T follicular helper cell (primary cell): Measurements from ENCODE around the gene SETD1A.

ENCODE experiments used
- DNase-seq: peaks from one replicate; pipeline ENCODE4 v3.0.0-alpha.2; 2020; ENCODE audit warnings: low read depth

The SETD1A gene

DNA sequence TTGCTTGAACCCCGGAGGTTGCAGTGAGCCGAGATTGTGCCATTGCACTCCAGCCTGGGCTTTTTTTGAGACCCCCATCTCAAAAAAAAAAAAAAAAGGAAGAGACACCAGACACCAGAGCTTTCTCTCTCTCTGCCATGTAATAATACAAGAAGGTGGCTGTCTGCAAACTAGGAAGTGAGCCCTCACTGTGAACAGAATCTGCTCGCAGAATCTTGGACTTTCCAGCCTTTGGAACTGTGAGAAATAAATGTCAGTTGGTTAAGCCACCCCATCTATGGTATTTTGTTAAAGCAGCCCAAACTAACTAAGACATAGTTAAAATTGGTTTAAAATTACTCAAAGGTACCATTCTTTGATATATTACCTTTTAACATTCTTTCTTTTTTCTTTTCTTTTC is 63.0 kb downstream of the SETD1A start:
- no peak for DNase-seq

DNA sequence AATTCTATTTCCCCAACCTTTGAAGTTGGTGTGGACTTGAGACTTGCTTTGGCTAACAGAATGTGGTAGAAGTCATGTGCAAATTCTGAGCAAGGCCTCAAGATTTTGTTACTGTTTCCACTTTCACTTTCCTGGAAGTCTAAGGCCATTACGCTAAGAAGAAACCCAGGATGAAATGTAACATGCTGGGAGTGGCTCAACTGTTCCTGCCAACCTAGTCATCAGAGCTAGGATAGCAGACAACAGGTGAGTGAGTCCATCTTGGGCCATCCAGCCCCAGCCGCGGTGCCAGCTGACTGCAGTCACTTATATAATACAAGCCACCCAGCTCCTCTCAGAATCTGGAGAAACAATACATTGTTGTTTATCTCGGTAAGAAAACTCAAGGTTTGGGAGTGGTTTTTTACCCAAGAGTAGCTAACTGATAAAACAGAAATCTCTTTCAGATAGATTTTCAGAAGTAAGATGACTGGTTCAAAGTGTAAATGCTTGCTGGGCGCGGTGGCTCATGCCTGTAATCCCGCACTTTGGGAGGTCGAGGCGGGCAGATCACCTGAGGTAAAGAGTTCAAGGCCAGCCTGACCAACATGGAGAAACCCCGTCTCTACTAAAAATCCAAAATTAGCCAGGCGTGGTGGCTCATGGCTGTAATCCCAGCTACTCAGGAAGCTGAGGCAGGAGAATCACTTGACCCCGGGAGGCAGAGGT is 65.1 kb downstream of the SETD1A start:
- DNase-seq: no peak

DNA sequence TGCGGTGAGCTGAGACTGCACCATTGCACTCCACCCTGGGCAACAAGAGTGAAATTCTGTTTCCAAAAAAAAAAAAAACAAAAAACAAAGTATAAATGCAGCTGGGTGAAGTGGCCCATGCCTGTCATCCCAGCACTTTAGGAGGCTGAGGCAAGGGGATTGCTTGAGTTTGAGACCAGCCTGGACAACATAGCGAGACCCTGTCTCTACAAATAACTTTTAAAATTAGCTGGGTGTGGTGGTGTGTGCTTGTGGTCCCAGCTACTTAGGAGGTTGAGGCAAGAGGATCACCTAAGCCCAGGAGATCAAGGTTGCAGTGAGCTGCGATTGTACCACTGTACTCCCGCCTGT is 65.7 kb downstream of the SETD1A start:
- no peak for DNase-seq

DNA sequence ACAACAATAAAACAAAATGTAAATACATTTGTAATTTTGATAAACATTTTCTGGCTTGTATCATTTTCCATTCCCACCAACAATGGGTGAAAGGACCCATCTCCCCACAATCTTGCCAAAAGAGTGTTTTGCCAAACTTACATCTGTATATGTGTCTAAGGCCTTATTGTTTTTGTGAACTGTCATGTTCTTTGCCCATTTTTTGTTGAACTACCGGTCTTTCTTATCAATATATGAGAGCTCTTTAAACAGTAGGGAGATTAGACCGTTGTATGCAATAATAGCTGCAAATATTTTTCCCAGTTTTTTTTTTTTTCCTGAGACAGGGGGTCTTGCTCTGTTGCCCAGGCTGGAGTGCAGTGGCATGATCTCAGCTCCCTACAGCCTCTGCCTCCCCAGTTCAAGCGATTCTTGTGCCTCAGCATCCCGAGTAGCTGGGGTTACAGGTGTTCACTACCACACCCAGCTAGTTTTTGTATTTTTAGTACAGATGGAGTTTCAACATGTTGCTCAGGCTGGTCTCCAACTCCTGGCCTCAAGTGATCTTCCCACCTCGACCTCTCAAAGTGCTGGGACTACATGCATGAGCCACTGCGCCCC is 66.2 kb downstream of the SETD1A start:
- DNase-seq: no peak

DNA sequence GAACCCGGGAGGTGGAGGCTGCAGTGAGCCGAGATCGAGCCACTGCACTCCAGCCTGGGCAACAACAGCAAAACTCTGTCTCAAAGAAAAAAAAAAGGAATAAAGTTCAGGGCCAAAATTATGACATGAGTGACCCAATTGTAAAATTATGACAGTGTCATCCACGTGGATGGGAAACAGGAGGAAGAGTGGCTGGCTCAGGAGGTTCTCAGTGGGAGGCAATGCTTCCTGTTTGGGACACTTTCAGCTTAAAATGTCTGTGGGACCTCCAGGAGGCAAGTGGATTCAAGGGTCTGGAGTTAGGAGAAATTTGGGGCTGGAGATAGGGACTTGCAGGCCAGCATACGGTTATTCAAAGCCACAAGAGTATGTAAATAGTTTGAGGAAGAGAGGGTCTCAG is 67.8 kb downstream of the SETD1A start:
- no peak for DNase-seq

DNA sequence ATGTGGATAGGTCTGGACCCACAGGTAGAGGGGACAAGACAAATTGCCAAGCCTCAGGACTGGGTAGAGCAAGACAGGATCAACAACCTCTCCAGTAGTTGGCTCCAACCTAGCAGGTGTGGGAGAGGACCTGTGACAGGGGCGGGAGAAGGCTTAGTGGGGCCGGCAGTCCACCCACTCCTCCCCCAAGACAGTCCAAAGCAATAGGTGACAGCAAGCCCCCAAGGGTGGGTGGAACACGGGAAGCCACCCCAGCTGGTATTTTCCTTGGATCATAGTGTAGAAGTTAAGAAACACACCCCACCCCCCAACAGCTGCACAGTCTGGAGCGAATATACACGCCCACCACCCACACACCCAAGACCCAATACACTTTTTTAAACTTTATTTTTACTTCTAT is 71.7 kb downstream of the SETD1A start:
- no peak for DNase-seq

DNA sequence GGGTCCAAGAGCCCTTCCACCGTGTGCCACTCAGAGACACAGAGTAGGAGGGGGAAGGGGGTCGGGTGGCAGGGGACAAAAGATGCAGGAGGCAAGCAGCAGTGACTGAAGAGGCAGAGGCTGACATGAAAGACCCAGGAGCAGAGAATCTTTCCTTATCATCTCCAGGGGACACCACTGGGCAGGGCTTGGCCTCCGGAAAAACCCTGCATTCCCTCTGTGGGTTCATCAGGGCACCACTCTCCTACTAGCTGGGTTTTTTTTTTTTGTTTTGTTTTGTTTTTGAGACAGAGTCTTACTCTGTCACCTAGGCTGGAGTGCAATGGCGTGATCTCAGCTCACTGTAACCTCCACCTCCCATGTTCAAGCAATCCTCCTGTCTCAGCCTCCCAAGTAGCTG is 73.7 kb downstream of the SETD1A start:
- DNase-seq: no peak

DNA sequence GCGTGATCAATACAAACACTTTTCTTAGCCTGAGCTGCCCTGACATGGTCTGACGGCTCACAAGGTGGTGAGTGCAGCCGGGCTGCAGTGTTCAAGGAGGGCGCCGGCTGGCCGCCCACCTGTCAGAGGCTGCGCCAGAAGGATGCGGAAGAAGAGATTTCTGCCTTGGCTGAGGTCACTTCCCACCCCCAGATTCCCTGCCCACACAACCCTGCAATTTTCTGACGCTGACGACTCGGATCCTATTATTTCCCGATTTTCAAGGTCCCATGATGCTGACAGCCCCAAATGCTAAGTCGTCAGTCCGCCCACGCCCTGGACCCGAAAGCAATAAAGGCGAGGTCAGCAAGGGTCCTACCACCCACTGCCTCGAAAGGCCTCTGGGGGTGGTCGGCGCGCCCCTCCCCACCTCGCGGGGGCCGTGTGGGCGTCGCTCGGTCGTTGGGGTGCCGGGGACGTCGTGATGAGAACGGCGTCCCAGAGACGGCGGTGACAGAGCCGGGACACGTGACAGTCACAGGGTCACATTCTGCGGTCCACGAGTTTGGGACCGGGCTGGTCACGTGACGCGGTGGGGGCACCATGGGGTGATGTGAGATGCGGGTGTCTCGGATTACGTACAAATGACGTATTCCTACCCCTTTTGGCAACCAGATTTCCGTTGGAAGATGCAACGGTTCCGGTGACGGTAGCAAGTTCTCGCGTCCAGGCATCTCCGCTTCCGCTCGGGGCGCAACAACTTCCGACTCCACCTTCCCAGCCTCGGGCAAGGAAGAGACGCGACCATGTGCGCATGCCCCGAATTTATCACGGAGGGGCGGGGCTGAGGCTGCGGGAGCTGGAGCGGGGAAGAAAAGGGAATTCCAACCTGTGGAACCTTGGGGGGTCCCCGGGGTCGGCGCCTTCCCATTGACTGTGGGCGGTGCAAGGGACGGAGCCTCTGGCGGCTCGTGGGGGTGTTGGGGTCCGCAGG is 75.5 kb downstream of the SETD1A start, which contains the start of gene STX4:
TSS of gene STX4 (plus strand) at position 823 of the 973 bp plus-strand sequence. CDS start 248 bp downstream, outside the sequence.
- DNase-seq: peak; percentile 97

DNA sequence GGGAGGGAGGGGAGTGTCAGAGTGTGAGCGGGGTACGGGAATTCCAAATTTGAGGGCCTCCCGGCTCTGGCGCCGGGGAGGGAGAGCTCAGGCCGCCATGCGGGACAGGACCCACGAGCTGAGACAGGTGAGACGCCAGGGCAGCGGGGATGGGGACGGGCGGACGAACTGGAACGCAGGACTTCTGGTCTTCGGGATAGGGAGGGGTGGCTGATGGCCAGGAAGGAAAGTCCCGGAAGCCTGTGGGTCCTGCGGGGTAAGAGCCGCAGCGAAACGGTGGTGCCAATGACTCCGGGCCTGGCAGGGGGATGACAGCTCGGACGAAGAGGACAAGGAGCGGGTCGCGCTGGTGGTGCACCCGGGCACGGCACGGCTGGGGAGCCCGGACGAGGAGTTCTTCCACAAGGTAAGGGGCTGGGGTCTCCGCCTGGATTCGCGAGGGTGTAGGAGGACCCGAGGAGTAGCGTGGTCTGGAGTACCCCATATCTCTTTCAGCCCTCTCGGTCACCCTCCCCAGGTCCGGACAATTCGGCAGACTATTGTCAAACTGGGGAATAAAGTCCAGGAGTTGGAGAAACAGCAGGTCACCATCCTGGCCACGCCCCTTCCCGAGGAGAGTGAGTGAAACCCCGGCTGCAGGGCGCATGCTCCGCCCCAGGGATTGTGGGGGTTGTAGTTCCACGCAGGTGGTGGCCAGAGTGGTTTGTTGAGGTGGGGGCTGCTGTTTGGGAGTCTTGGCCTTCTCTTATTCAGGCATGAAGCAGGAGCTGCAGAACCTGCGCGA is 76.3 kb downstream of the SETD1A start:
- DNase-seq: peak; percentile 84
